ENCODE data around the gene ASXL3.

ASXL3 gene

GRCh38 chr18:33696332-33697162, 118.5 kb downstream of the ASXL3 start:
- Histone ChIP-seq H3K4me1 (ENCODE audit: insufficient read depth, low read length) (no peaks in the 10 kb centered on the region), H3K9ac (ENCODE audit: low read depth, low read length) (no peak overlapping the region)

GRCh38 chr18:33697498-33697897, 119.5 kb downstream of the ASXL3 start:
- Histone ChIP-seq H3K36me3 (ENCODE audit: insufficient read depth, low read length) (no peaks in the 10 kb centered on the region), H3K27me3 (ENCODE audit: insufficient read depth, low read length) (no peaks in the 10 kb centered on the region), H3K4me1 (ENCODE audit: insufficient read depth, low read length) (no peaks in the 10 kb centered on the region), H3K9ac (ENCODE audit: low read depth, low read length) (no peak overlapping the region), H3K9me3 (ENCODE audit: insufficient read depth, low read depth, low read length) (no peaks in the 10 kb centered on the region), H3K4me3 (ENCODE audit: low read length) (no peak overlapping the region), H3K27ac (ENCODE audit: low read depth, low read length) (no peak overlapping the region)
- WGBS: 97% methylated on average over 1 of the region's 2 CpGs

More at GRCh38 chr18:33696332-33697162, 118.5 kb downstream of the ASXL3 start:
- WGBS: 87% methylated on average over 3 of the region's 3 CpGs
- Histone ChIP-seq H3K36me3 (ENCODE audit: insufficient read depth, low read length) (no peaks in the 10 kb centered on the region), H3K9me3 (ENCODE audit: insufficient read depth, low read depth, low read length) (no peaks in the 10 kb centered on the region), H3K4me3 (ENCODE audit: low read length) (no peak overlapping the region), H3K27ac (ENCODE audit: low read depth, low read length) (no peak overlapping the region), H3K27me3 (ENCODE audit: insufficient read depth, low read length) (no peaks in the 10 kb centered on the region)

GRCh38 chr18:33699372-33699771, 121.4 kb downstream of the ASXL3 start:
- no peak overlapping the region for H3K4me3 ChIP-seq (ENCODE audit: low read length)
- no peaks in the 10 kb centered on the region for H3K27me3 ChIP-seq (ENCODE audit: insufficient read depth, low read length)
- WGBS: 90% methylated on average over 3 of the region's 3 CpGs
- no peak overlapping the region for H3K27ac ChIP-seq (ENCODE audit: low read depth, low read length)
- H3K9me3 ChIP-seq (ENCODE audit: insufficient read depth, low read depth, low read length): no peaks in the 10 kb centered on the region
- H3K9ac ChIP-seq (ENCODE audit: low read depth, low read length): no peak overlapping the region
- H3K4me1 ChIP-seq (ENCODE audit: insufficient read depth, low read length): no peaks in the 10 kb centered on the region
- H3K36me3 ChIP-seq (ENCODE audit: insufficient read depth, low read length): no peaks in the 10 kb centered on the region

- Histone ChIP-seq H3K4me1 (ENCODE audit: insufficient read depth, low read length) (no peaks in the 10 kb centered on the region), H3K4me3 (ENCODE audit: low read length) (no peak overlapping the region), H3K36me3 (ENCODE audit: insufficient read depth, low read length) (no peaks in the 10 kb centered on the region), H3K9ac (ENCODE audit: low read depth, low read length) (no peak overlapping the region), H3K27ac (ENCODE audit: low read depth, low read length) (no peak overlapping the region), H3K9me3 (ENCODE audit: insufficient read depth, low read depth, low read length) (no peaks in the 10 kb centered on the region), H3K27me3 (ENCODE audit: insufficient read depth, low read length) (no peaks in the 10 kb centered on the region)
- 96% methylated on average over 3 of the region's 3 CpGs for WGBS
Observed at GRCh38 chr18:33700513-33700976, 122.5 kb downstream of the ASXL3 start.

- 94% methylated on average over 1 of the region's 1 CpG for WGBS
Observed at GRCh38 chr18:33702625-33703024, 124.6 kb downstream of the ASXL3 start.

GRCh38 chr18:33706391-33706790, 128.4 kb downstream of the ASXL3 start:
- no peaks in the 10 kb centered on the region for H3K36me3 ChIP-seq (ENCODE audit: insufficient read depth, low read length)
- H3K9me3 ChIP-seq (ENCODE audit: insufficient read depth, low read depth, low read length): no peaks in the 10 kb centered on the region
- no peaks in the 10 kb centered on the region for H3K4me1 ChIP-seq (ENCODE audit: insufficient read depth, low read length)
- H3K27ac ChIP-seq (ENCODE audit: low read depth, low read length): no peak overlapping the region
- no peak overlapping the region for H3K9ac ChIP-seq (ENCODE audit: low read depth, low read length)
- no peak overlapping the region for H3K4me3 ChIP-seq (ENCODE audit: low read length)
- no CpG with 5 or more reads among the region's 1 CpG for WGBS
- H3K27me3 ChIP-seq (ENCODE audit: insufficient read depth, low read length): no peaks in the 10 kb centered on the region

More at GRCh38 chr18:33702625-33703024, 124.6 kb downstream of the ASXL3 start:
- Histone ChIP-seq H3K9me3 (ENCODE audit: insufficient read depth, low read depth, low read length) (no peaks in the 10 kb centered on the region), H3K9ac (ENCODE audit: low read depth, low read length) (no peak overlapping the region), H3K27ac (ENCODE audit: low read depth, low read length) (no peak overlapping the region), H3K27me3 (ENCODE audit: insufficient read depth, low read length) (no peaks in the 10 kb centered on the region), H3K36me3 (ENCODE audit: insufficient read depth, low read length) (no peaks in the 10 kb centered on the region), H3K4me1 (ENCODE audit: insufficient read depth, low read length) (no peaks in the 10 kb centered on the region), H3K4me3 (ENCODE audit: low read length) (no peak overlapping the region)

- no peak overlapping the region for H3K4me3 ChIP-seq (ENCODE audit: low read length)
- H3K4me1 ChIP-seq (ENCODE audit: insufficient read depth, low read length): no peaks in the 10 kb centered on the region
- no peak overlapping the region for H3K9ac ChIP-seq (ENCODE audit: low read depth, low read length)
- H3K27me3 ChIP-seq (ENCODE audit: insufficient read depth, low read length): no peaks in the 10 kb centered on the region
- no peaks in the 10 kb centered on the region for H3K9me3 ChIP-seq (ENCODE audit: insufficient read depth, low read depth, low read length)
- H3K27ac ChIP-seq (ENCODE audit: low read depth, low read length): no peak overlapping the region
- WGBS: 100% methylated on average over 1 of the region's 1 CpG
- H3K36me3 ChIP-seq (ENCODE audit: insufficient read depth, low read length): no peaks in the 10 kb centered on the region
Observed at GRCh38 chr18:33708876-33709275, 130.9 kb downstream of the ASXL3 start.

GRCh38 chr18:33710269-33710668, 132.2 kb downstream of the ASXL3 start:
- 100% methylated on average over 2 of the region's 2 CpGs for WGBS

GRCh38 chr18:33711514-33711913, 133.5 kb downstream of the ASXL3 start:
- Histone ChIP-seq H3K27ac (ENCODE audit: low read depth, low read length) (no peak overlapping the region), H3K4me1 (ENCODE audit: insufficient read depth, low read length) (no peaks in the 10 kb centered on the region), H3K4me3 (ENCODE audit: low read length) (no peak overlapping the region), H3K9ac (ENCODE audit: low read depth, low read length) (no peak overlapping the region), H3K36me3 (ENCODE audit: insufficient read depth, low read length) (no peaks in the 10 kb centered on the region), H3K27me3 (ENCODE audit: insufficient read depth, low read length) (no peaks in the 10 kb centered on the region), H3K9me3 (ENCODE audit: insufficient read depth, low read depth, low read length) (no peaks in the 10 kb centered on the region)
- WGBS: 95% methylated on average over 2 of the region's 2 CpGs

More at GRCh38 chr18:33710269-33710668, 132.2 kb downstream of the ASXL3 start:
- H3K4me1 ChIP-seq (ENCODE audit: insufficient read depth, low read length): no peaks in the 10 kb centered on the region
- no peaks in the 10 kb centered on the region for H3K27me3 ChIP-seq (ENCODE audit: insufficient read depth, low read length)
- H3K4me3 ChIP-seq (ENCODE audit: low read length): no peak overlapping the region
- H3K36me3 ChIP-seq (ENCODE audit: insufficient read depth, low read length): no peaks in the 10 kb centered on the region
- no peak overlapping the region for H3K27ac ChIP-seq (ENCODE audit: low read depth, low read length)
- no peaks in the 10 kb centered on the region for H3K9me3 ChIP-seq (ENCODE audit: insufficient read depth, low read depth, low read length)
- H3K9ac ChIP-seq (ENCODE audit: low read depth, low read length): no peak overlapping the region

GRCh38 chr18:33712719-33713118, 134.7 kb downstream of the ASXL3 start:
- H3K9me3 ChIP-seq (ENCODE audit: insufficient read depth, low read depth, low read length): no peaks in the 10 kb centered on the region
- H3K9ac ChIP-seq (ENCODE audit: low read depth, low read length): no peak overlapping the region
- H3K4me1 ChIP-seq (ENCODE audit: insufficient read depth, low read length): no peaks in the 10 kb centered on the region
- H3K27me3 ChIP-seq (ENCODE audit: insufficient read depth, low read length): no peaks in the 10 kb centered on the region
- whole genome bisulfite sequencing: 91% methylated on average over 4 of the region's 4 CpGs
- H3K4me3 ChIP-seq (ENCODE audit: low read length): no peak overlapping the region
- no peaks in the 10 kb centered on the region for H3K36me3 ChIP-seq (ENCODE audit: insufficient read depth, low read length)
- H3K27ac ChIP-seq (ENCODE audit: low read depth, low read length): no peak overlapping the region

GRCh38 chr18:33716061-33716683, 138.2 kb downstream of the ASXL3 start:
- no peaks in the 10 kb centered on the region for H3K9me3 ChIP-seq (ENCODE audit: insufficient read depth, low read depth, low read length)
- H3K9ac ChIP-seq (ENCODE audit: low read depth, low read length): no peak overlapping the region
- no peaks in the 10 kb centered on the region for H3K4me1 ChIP-seq (ENCODE audit: insufficient read depth, low read length)
- H3K27me3 ChIP-seq (ENCODE audit: insufficient read depth, low read length): no peaks in the 10 kb centered on the region
- 99% methylated on average over 4 of the region's 4 CpGs for WGBS
- no peak overlapping the region for H3K27ac ChIP-seq (ENCODE audit: low read depth, low read length)
- no peak overlapping the region for H3K4me3 ChIP-seq (ENCODE audit: low read length)
- no peaks in the 10 kb centered on the region for H3K36me3 ChIP-seq (ENCODE audit: insufficient read depth, low read length)
